H1 (cell line): ENCODE results near the gene PHLDA2. TPM values are rescaled to one million over a fixed set of nuclear protein-coding genes. Genes with fewer than 3 reads are reported as not detected.

Experiments used
- polyA plus RNA-seq, 7 experiments: library from polyadenylated mRNA; depleted of rRNA in 3 of 7; stranded (reverse) in 5 of 7; unstranded in 2 of 7; fragments of >200 nt in 5 of 7; fragments of 200-250 nt in 2 of 7; gene quantifications; 1 replicate in 5 of 7; 2 replicates in 1 of 7; 4 replicates in 1 of 7; pipeline versions ENCODE4 v1.2.1 to v1.2.3, GENCODE V29; 2011 to 2013; ENCODE audit warnings: missing spikeins in 2 of 7, mixed read lengths in 2 of 7
- small RNA-seq: library from polyadenylated mRNA; stranded (forward); fragments of <200 nt; extraction: miRNeasy Mini kit (QIAGEN cat#:217004); gene quantifications from one replicate; pipeline ENCODE3, GENCODE V24; 2013; ENCODE audit not compliant: insufficient read depth
- total RNA-seq: library from RNA; stranded (reverse); fragmentation: NEBNext Ultra II Directional; extraction: Animal tissue kit (Norgen Biotek cat#: 25700); gene quantifications from 2 replicates; pipeline ENCODE4 v1.2.1, GENCODE V29; 2021

PHLDA2 gene
- total and polyA plus RNA-seq, 2 of the 8 experiments (the other 6 are each of a cell fraction or from before 2014, with no cell fraction given): 5.2 to 7.6 TPM

Small RNA genes lying within 50 kb of the gene (small RNA-seq; reads per million reads assigned to genes)
- 7.0 reads per million, percentile 73 among the genes with 10 or more reads in this experiment for gene SNORA54

Other genes with a start within 250 kb of the PHLDA2 start
- 1.2 TPM in 2 replicates for gene KCNQ1OT1, start 229.4 kb downstream of the PHLDA2 start, total RNA-seq
- gene KCNQ1OT1, start 229.4 kb downstream of the PHLDA2 start, polyA plus RNA-seq (2011; rRNA removed): 0.19 and 0.21 TPM in 2 replicates
- gene CDKN1C, start 43.6 kb downstream of the PHLDA2 start, total RNA-seq: 12.8 and 16.2 TPM in 2 replicates
- 14.1 and 21.8 TPM in 2 replicates for gene CDKN1C, start 43.6 kb downstream of the PHLDA2 start, polyA plus RNA-seq (2011; rRNA removed)
- gene NAP1L4, start 62.9 kb upstream of the PHLDA2 start, total RNA-seq: 190 and 194 TPM in 2 replicates
- 75.8 and 81.4 TPM in 2 replicates for gene NAP1L4, start 62.9 kb upstream of the PHLDA2 start, polyA plus RNA-seq (2011; rRNA removed)
- gene CARS1, start 128.0 kb upstream of the PHLDA2 start, total RNA-seq: 89.4 and 100 TPM in 2 replicates
- gene CARS1, start 128.0 kb upstream of the PHLDA2 start, polyA plus RNA-seq (2011; rRNA removed): 44.1 and 52.2 TPM in 2 replicates
- 7.9 and 9.9 TPM in 2 replicates for gene OSBPL5, start 235.9 kb upstream of the PHLDA2 start, total RNA-seq
- gene OSBPL5, start 235.9 kb upstream of the PHLDA2 start, polyA plus RNA-seq (2011; rRNA removed): 3.4 and 6.0 TPM in 2 replicates